SK-N-MC (cell line): ENCODE data around the gene EXOC1L.

ENCODE experiments used
- DNase-seq: peaks from one replicate; pipeline ENCODE4 v3.0.0-alpha.2; 2011; ENCODE audit warnings: low read depth, low spot score
- H3K27ac ChIP-seq: fragments of 200-600 bp; sonication (generic); 2 replicates; pipeline ENCODE4 v1.5.1; 2016; ENCODE audit warnings: mixed run types
- H3K36me3 ChIP-seq: fragments of 200-600 bp; sonication (generic); 2 replicates; pipeline ENCODE4 v1.6.1; 2017; ENCODE audit warnings: antibody characterized with exemption, low read length, mixed read lengths; ENCODE audit not compliant: insufficient read depth
- H3K4me3 ChIP-seq: fragments of 200-600 bp; sonication (generic); 2 replicates; pipeline ENCODE4 v1.5.1; 2016
- H3K9ac ChIP-seq: fragments of 200-600 bp; sonication (generic); 2 replicates; pipeline ENCODE4 v1.8.0; 2017; ENCODE audit warnings: mixed run types, mixed read lengths; ENCODE audit not compliant: insufficient read length
- H3K9me3 ChIP-seq: fragments of 200-600 bp; sonication (generic); 2 replicates; pipeline ENCODE4 v1.6.1; 2017; ENCODE audit warnings: low read depth, mild to moderate bottlenecking, antibody characterized with exemption, low read length, moderate library complexity, mixed read lengths
- EZH2 ChIP-seq: fragments of 200-600 bp; sonication (generic); IDR thresholded peaks from one replicate; pipeline ENCODE4 v1.6.1; 2017; ENCODE audit warnings: antibody characterized with exemption
- FOXP2 ChIP-seq: optimal IDR thresholded peaks from 2 replicates; pipeline ENCODE3; 2011; ENCODE audit warnings: mild to moderate bottlenecking, moderate library complexity; ENCODE audit not compliant: insufficient read depth; ENCODE audit errors: extremely low read length, control extremely low read depth
- POLR2AphosphoS5 ChIP-seq: IDR thresholded peaks from 2 replicates; pipeline ENCODE4 v1.6.1; 2012; ENCODE audit warnings: mild to moderate bottlenecking, low read depth, low read length, borderline replicate concordance

EXOC1L gene

DNA sequence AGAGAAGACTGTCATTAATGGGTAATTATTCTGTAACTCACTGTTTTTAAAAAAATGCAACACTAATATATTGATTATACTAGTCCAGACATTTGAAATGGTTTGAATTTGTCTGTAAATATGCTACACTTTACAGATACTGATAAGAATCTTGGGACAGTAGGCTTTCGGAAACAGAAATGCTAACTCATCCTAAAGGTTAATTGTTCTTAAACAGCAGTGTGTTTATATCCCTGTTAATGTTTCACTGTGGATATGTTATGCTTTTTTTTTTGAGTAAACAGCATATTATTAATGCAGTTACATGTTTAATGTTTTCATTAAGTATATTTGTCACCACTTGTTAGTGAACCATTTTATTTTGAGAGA is 65.2 kb downstream of the EXOC1L start:
- no peak overlapping the region for H3K9ac ChIP-seq
- H3K4me3 ChIP-seq = no peak overlapping the region
- DNase-seq = no peak
- TF ChIP-seq FOXP2 = no peak
- no peak for TF ChIP-seq EZH2
- TF ChIP-seq POLR2AphosphoS5 = no peak
- H3K9me3 ChIP-seq = no peaks in the 10 kb centered on the region
- peaks cover 6% of the 10 kb centered on the region; the same call in 1 of the 2 replicates for H3K36me3 ChIP-seq
- no peak overlapping the region for H3K27ac ChIP-seq
